ENCODE results near the gene CENPU. TPM values are rescaled to one million over a fixed set of nuclear protein-coding genes. Genes with fewer than 3 reads are reported as not detected.

The CENPU gene
- total RNA-seq, 1 donor from 2014 or later: 2.2 TPM

DNA sequence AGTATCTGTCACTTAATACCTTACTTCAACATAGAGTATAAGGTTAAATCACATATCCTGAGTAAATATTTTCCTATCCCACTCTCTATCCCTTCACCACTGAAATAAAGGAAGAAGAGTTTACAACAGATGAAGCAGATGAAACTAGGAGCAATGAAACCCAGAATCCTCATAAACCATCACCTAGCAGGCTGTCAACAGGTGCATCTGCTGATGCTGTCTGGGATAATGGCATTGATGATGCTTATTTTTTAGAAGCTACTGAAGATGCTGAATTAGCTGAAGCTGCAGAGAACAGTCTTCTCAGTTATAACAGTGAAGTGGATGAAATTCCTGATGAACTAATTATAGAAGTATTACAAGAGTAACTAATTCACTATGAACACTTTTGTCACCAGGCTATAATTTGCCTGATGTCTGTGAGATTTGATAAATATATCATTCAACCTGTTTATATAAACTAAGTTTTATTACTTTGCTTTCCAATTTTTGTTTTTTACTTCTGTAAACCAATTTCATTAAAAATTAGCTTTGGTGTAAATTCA, 39.4 kb downstream of the CENPU start:
- no peaks in the 10 kb centered on the region for H3K27me3 ChIP-seq (ENCODE audit: low read depth)
- intact Hi-C loops (cut with DNase I): no loop called here
- no peaks in the 10 kb centered on the region for H3K9me3 ChIP-seq
- ATAC-seq (no peak), DNase-seq (no peak)
- TF ChIP-seq, protein P1, sequence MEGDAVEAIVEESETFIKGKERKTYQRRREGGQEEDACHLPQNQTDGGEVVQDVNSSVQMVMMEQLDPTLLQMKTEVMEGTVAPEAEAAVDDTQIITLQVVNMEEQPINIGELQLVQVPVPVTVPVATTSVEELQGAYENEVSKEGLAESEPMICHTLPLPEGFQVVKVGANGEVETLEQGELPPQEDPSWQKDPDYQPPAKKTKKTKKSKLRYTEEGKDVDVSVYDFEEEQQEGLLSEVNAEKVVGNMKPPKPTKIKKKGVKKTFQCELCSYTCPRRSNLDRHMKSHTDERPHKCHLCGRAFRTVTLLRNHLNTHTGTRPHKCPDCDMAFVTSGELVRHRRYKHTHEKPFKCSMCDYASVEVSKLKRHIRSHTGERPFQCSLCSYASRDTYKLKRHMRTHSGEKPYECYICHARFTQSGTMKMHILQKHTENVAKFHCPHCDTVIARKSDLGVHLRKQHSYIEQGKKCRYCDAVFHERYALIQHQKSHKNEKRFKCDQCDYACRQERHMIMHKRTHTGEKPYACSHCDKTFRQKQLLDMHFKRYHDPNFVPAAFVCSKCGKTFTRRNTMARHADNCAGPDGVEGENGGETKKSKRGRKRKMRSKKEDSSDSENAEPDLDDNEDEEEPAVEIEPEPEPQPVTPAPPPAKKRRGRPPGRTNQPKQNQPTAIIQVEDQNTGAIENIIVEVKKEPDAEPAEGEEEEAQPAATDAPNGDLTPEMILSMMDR (IDR thresholded peaks at IDR 0.05): no peak
- H3K4me1 ChIP-seq: no peaks in the 10 kb centered on the region
- H3K36me3 ChIP-seq: peaks cover 14% of the 10 kb centered on the region
- no peak overlapping the region for H3K4me3 ChIP-seq
- H3K27ac ChIP-seq: no peak overlapping the region

DNA sequence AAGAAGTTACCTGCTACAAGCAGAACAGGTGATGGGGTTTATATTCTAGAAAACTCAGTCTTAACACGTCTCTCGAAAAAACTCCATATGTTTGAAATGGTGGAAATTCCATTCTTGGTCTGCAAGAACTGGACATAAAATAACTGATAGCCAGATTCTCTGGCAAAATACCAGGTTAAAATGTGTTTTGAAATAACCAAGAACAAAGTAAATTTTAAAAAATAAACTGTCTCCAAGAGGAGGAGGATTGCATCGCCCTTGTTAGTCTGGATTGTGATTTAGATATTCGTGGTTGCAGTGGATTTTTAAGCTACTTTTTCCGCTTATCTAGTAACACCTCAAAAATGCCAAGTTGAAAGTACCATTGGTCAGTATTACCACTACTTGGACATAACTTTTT, 40.8 kb downstream of the CENPU start:
- no peaks in the 10 kb centered on the region for H3K4me1 ChIP-seq
- H3K9me3 ChIP-seq: no peaks in the 10 kb centered on the region
- no peaks in the 10 kb centered on the region for H3K27me3 ChIP-seq (ENCODE audit: low read depth)
- H3K27ac ChIP-seq: no peak overlapping the region
- intact Hi-C loops (cut with DNase I): no loop called here
- ATAC-seq (no peak), DNase-seq (no peak)
- H3K4me3 ChIP-seq: no peak overlapping the region
- TF ChIP-seq, protein P1 (IDR thresholded peaks at IDR 0.05): no peak
- H3K36me3 ChIP-seq: peaks cover 14% of the 10 kb centered on the region

DNA sequence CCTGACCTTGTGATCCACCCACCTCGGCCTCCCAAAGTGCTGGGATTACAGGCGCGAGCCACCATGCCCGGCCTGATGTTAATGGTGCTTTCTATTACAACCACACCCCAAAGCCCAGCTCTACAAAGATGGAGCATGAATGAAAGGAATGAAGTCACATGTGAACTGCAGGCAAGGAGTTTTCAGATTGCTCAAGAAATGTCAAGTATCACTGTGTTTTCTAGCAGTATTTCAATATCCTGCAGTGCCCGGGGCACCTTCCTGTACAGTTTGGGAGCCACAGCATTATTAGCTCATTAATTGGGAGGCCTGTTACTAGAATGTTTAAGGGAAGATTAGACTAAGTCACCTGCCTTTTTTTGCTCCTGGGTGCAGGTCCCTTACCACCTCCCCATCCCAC, 44.2 kb downstream of the CENPU start:
- Histone ChIP-seq H3K27me3 (ENCODE audit: low read depth) (no peaks in the 10 kb centered on the region), H3K4me3 (no peak overlapping the region), H3K9me3 (no peaks in the 10 kb centered on the region), H3K27ac (no peak overlapping the region), H3K36me3 (peaks cover 8% of the 10 kb centered on the region), H3K4me1 (no peaks in the 10 kb centered on the region)
- DNase-seq (no peak), ATAC-seq (no peak)
- intact Hi-C loops (cut with DNase I): no loop called here
- TF ChIP-seq, protein P1 (IDR thresholded peaks at IDR 0.05): no peak

DNA sequence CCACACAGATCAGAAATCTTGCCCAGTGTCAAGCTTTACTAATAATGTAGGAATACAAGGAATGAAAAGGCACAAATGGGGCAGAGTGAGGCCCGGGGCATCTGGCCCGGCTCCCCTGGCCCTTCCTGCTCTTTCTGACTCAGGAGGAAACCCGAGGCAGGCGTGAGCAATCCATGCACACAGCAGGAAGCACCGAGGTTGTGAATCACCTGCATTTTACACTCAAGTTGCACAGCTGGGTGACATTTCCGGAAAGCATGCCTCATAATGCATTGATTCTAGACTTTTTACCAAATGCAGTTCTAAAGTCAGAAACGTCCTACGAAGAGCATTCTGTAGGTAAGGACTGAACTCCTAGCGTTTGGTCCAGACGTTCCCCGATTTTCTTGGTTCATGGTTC, 45.4 kb downstream of the CENPU start:
- Histone ChIP-seq H3K9me3 (no peaks in the 10 kb centered on the region), H3K4me3 (no peak overlapping the region), H3K27ac (no peak overlapping the region), H3K27me3 (ENCODE audit: low read depth) (no peaks in the 10 kb centered on the region), H3K4me1 (no peaks in the 10 kb centered on the region), H3K36me3 (no peaks in the 10 kb centered on the region)
- TF ChIP-seq, protein P1 (IDR thresholded peaks at IDR 0.05): no peak
- no peak for DNase-seq
- no peak for ATAC-seq
- intact Hi-C loops (cut with DNase I): no loop called here

DNA sequence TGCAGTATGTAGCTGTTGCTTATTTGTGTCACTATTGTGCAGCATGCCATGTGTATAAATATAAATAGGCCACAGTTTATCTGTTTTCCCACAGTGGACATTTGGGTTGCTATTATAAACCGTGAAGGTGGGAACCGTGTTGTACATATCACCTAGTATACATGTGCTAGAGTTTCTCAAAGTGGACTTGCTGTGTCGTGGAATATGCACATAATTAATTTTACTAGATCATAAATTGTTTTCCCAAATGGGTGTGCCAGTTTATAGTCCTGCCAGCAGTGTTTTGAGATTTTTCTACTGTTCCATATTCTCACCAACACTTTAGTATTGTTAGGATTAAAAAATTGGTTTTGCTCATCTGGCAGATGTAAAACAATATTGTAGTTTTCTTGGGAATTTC, 45.9 kb downstream of the CENPU start:
- no peaks in the 10 kb centered on the region for H3K36me3 ChIP-seq
- H3K27me3 ChIP-seq (ENCODE audit: low read depth): no peaks in the 10 kb centered on the region
- no peaks in the 10 kb centered on the region for H3K9me3 ChIP-seq
- no peak overlapping the region for H3K27ac ChIP-seq
- no peak for ATAC-seq
- no peak overlapping the region for H3K4me3 ChIP-seq
- TF ChIP-seq, protein P1 (IDR thresholded peaks at IDR 0.05): no peak
- DNase-seq: no peak
- no peaks in the 10 kb centered on the region for H3K4me1 ChIP-seq
- intact Hi-C loops (cut with DNase I): no loop called here
